ENCODE results near the gene PRR3.

Gene PRR3

GRCh38 chr6:30541515-30542403 is 15.3 kb upstream of the PRR3 start:
- DNase-seq = peak; percentile 75

- DNase-seq = peak; percentile 42
These were observed 14.7 kb upstream of the PRR3 start for GRCh38 chr6:30542404-30542725.

- no peak for DNase-seq
These were observed 14.2 kb upstream of the PRR3 start for GRCh38 chr6:30542915-30543314.

GRCh38 chr6:30543821-30544220 is 13.3 kb upstream of the PRR3 start:
- peak; percentile 28 for DNase-seq

- DNase-seq = no peak
These were observed 12.3 kb upstream of the PRR3 start for GRCh38 chr6:30544666-30545272.

GRCh38 chr6:30547454-30547853 is 9.6 kb upstream of the PRR3 start:
- no peak for DNase-seq

GRCh38 chr6:30548375-30548774 is 8.7 kb upstream of the PRR3 start:
- DNase-seq = no peak

GRCh38 chr6:30554404-30554803 is 2.7 kb upstream of the PRR3 start:
- no peak for DNase-seq

GRCh38 chr6:30554962-30555815 is 1.9 kb upstream of the PRR3 start:
- no peak for DNase-seq

GRCh38 chr6:30555816-30556065 is 1.4 kb upstream of the PRR3 start:
- DNase-seq = no peak

GRCh38 chr6:30556066-30556905 is 809 bp upstream of the PRR3 start, which contains the start of gene GNL1:
TSS of gene GNL1 (minus strand) at chr6:30556489. CDS start at chr6:30556203, 286 bp downstream.
- DNase-seq = peak; percentile 100

- peak; percentile 36 for DNase-seq
These were observed 537 bp downstream of the PRR3 start for GRCh38 chr6:30557683-30557981.

GRCh38 chr6:30560930-30561329 is 3.8 kb downstream of the PRR3 start:
- DNase-seq = no peak

- DNase-seq = no peak
These were observed 5.7 kb downstream of the PRR3 start for GRCh38 chr6:30562470-30563425.

- DNase-seq = no peak
These were observed 7.0 kb downstream of the PRR3 start for GRCh38 chr6:30564114-30564513.

- DNase-seq = no peak
These were observed 8.7 kb downstream of the PRR3 start for GRCh38 chr6:30565772-30566171.

- DNase-seq = no peak
These were observed 11.2 kb downstream of the PRR3 start for GRCh38 chr6:30568245-30568644.

GRCh38 chr6:30570263-30570662 is 13.2 kb downstream of the PRR3 start:
- DNase-seq = no peak

- DNase-seq = peak; percentile 14
These were observed 13.6 kb downstream of the PRR3 start for GRCh38 chr6:30570740-30571074.

- DNase-seq = peak; percentile 99
These were observed 14.1 kb downstream of the PRR3 start, which contains the start of gene ABCF1 for GRCh38 chr6:30571075-30571761. TSS of gene ABCF1 (plus strand) at chr6:30571442. CDS start at chr6:30571488, 46 bp downstream.

- no peak for DNase-seq
These were observed 14.6 kb downstream of the PRR3 start for GRCh38 chr6:30571762-30572082.
